Fibroblast of skin of right quadriceps (primary cell): ENCODE data around the gene SLIT3.

Experiments
- DNase-seq: peaks from one replicate; pipeline ENCODE4 v3.0.0-alpha.2; 2013

SLIT3 gene

DNA sequence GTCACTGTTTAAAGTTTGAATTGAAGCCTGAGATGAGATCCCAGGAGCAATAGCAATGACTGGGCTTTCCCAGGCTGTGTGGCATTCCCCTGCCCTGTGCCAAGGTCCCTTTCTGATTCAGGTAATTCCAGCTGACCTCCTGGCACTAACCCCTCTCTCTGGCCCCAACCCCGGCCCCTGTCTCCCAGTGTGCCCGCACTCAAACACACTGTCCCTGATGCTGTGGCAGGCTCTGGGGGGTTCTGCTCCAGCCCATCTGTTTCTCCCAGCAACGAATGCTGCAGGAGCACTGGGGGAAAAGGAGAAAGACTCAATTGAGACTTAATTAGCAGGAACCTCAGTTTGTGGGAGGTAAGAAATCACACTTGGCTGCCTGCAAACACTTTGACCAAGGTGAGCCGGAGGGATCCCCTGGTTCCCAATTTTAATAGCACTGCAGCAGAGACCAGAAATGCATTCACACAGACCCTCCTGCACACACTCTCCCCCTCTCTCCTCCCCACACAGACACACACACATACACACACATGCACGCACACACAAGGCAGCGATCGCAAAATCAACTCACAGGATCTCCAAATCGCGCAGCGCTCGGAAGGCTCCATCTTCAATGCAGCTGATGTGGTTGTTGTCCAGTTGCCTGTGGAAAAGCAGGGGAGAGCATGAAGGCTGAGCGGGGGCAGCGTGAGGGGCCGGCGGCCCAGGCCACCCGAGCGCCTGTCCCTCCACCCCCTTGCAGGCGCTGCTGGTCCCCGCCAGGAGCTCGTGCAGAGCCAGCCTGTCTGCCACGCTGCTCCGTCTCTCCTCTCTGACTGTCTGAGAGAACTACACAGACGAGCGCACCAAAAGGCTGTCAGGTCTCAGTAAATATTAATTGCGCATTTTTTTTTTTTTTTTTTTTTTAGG is 456.7 kb downstream of the SLIT3 start:
- no peak for DNase-seq

DNA sequence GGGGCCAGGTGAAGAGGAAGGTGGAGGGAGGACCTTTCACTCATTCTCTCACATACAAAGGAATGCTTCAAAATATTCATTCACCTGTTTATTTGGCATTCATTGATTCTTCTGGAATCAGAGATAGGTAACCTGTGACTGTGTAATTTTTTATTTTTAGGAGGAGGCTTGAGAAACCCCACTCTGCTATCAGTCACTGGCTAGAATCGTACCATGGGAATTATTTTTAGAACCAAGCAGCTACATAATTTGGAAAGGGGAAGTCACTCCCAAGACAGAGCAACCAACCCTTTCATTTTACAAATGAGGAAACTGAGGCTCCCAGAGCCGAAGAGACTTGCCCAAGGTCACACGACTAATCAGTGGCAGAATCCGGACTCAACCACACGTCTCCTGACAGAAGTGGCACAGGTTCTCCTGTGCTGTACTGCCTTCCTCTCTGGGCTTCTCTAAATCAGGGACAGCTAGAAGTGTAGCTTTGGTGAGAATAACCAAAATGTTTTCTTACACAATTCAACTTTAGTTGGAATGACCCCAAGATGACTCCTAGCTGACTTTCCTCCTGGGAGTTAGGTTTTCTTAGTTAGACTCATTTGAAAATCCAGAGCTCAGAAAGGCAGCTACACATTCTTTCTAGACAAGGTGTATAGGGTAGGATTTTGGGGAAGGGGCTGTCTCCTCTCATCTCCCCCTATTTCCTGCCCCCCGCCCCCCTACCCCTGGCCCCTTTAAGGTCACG is 457.5 kb downstream of the SLIT3 start:
- DNase-seq: peak; percentile 45

DNA sequence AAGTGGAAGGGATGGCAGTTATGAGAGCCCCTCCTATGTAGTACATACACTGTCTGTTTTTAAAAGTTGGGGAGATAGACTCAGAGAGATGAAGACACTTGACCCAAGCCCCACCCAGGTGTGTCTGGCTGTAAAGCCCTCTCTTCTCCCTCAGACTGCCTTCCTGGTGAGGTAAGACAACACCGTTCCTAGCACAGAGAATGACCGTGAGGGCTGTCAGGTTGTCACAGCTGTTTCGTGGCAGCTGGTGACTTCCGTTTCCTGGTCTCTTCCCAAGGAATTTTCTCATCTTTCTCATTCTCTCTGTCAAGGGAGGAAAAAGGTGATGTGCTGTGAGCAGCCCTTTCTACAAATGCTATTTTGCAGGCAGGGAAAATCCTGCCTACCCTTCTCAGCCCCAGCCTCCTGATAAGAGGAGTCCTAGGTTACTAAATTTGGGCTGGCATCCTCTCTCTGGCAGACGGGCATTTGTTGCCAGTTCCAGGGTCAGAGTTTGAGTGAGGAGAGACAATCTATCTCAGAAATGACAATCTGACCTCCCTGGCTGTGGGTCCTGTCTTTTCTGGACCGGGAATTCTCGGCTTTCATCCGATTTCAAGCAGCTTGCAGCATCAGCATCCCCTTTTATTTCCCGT is 458.3 kb downstream of the SLIT3 start:
- DNase-seq: no peak

DNA sequence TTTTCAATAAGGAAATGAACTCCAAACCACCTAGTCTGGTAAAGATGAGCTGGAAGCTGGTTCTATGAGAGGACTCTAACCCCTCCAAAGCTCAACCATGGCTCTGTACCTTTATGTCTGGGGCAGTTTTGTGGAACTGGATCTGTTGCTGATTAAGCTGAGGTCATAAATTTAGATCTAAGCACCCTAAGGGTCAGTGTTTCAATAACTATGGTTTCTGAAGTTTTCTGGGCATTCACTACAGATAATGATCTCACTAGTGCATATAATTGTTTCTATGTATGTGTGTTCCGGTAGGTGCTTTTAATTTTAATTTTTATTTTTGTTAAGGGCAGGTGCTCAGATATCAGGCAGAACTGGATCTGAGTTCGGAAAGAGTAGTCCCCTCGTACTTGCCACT is 463.1 kb downstream of the SLIT3 start:
- no peak for DNase-seq

DNA sequence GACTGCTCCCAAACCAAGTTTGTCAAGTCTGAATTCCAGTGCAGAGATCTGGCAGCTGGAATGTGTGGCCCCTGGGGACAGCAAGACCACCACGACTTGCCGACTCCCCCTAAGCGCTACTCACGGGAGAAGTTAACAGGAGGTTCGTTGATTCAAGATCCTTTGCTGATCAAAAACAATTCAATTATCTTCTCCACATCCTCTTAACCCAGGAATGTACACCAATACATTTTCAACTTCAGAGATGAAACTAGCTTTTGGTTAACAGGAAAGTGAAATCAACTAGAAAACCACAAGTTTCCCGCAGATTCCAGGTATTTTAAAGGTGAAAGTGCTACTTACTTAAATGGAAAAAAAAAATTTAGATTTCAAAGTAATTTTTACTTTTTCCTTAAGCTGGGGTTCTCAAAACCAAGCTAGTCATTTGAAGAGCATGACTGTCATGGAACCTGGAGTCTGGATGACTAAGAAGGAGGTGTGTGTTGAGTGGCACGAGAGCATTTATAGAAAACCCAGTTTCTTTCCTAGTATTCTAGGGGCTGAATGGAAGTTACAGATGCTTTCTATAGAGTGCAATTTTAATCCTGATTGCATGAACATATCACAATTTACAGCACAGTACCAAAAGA is 464.2 kb downstream of the SLIT3 start:
- DNase-seq: no peak

DNA sequence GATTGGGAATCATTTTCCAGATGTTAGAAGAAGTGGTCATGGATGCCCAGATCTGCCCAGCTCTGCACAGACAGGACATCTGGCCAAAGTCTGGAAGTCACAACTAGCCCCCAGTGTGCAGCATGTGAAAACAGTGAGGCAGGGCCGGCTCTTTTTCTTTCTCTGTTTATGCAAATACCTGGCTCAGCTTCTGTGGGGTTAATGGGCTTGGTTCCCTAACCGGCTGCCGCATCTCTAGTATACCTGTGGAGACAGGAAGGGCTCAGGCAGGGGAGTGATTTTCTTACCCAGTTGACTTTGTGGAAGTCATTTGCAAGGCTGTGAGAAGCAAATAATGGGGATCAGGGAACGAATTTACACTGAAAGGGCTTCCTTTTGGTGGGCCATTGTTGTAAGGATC is 467.0 kb downstream of the SLIT3 start:
- DNase-seq: no peak

DNA sequence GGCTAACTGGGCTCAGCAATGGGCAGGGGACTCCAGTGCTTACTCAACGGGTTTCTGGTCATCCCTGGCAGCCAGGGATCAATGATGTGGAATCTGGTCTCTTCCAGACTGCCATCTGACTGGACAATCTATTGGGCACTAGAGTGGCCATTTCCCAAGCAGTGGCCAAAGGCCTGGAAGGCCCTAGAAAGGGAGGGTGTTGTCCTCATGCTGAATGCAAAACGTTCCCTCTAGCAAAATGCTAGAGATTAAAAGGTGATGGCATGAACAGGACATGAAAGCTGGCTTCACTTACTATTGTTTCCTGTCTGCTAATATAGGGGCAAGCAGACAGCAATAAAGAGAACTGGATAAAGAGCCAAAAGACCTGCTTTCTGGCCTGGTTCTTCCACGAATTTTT is 467.6 kb downstream of the SLIT3 start:
- no peak for DNase-seq

DNA sequence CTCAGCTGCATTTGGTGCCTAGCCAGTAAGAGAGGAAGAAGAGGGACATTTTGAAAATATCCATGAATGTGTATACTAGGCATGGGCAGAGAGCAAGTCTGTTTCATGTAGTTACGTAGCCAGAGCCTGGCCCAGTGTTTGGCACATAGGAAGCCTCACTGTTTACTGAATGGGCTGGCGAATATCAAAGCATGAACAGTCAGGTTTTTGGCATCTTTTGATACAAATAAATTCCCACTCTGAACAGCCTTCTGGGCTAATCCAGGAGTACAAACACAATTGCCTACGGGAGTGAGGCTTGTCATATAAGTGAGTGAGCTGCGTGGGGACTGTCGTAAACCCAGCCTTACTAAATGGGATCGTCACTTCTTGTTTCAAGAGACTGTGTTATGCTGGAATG is 468.6 kb downstream of the SLIT3 start:
- DNase-seq: no peak

DNA sequence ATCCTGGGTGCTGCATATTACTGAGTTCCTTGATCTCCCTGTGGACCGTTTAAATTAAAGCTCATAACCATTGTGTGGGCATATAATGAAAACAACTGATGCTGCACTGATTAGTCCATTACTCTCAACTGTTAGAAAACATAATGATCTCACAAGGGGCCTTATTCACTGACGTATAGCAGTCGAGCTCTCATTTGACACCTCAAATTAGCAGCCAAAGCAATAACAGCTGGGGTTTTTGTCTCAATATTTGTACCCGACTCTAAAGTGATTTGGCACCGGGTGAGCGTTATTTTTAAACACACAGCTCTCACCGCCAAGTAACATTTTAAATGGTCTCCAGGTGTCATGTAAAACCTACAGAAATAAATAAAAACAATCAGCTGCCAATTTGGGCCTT is 469.6 kb downstream of the SLIT3 start:
- DNase-seq: no peak

DNA sequence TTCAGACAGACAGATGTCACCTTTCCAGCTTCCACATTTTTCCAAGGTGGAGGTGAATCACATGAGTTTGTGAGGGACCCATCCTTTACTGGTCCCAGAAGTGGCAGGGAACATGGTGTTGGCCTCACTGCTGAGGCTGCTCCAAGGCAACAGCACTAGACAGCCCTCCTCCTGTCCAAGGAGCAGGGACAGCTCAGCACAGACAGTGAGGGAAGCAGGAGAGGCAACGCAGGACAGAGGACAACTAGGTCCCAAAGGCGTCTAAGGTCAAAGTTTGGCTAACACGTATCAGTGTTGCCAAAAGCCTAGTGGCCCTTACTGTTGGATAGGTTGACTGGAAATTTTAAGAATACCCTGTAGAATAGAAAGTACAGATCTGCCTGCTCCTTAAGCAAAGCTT is 470.1 kb downstream of the SLIT3 start:
- no peak for DNase-seq

DNA sequence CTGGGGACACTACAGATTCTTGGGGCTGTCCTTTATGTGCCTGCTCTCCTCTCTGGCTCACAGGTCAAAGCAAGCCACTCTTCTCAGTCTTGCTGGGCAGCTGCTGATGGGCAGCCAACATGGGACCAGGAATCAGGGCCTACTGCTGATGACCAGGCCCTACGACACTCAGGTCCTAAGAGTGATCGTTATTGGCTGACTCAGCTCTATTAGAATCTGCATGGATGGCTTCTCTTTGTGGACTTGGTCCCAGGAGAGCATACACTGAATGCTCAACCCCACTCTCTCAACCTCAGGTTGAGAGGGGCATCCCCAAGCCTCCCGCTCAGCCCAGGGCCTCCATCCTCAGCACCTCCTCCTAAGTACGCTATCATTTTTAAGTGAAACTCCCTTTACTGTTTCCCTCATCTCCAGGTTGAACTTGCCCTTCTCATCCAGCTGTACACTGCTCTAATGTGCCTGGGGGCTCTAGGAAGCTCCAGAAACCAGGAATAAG is 471.0 kb downstream of the SLIT3 start:
- DNase-seq: no peak

DNA sequence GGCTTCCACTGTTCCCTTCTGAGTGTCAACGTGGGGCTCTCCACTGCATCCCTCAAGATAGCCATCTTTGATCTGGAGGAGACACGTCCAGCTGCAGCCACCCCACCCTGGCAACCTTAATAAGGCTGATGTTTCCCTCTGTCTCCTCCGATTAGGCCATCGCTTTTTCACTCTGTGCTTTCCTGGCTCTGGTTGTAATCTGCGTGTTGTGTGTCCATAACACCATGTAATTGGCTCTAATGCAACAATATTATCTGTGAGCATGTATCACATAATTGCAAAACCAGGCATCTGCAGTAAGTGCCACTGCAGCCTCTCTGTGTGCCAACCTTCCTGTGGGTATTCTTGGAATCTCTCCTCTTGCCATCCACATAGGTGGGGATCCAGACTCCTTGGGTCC is 471.9 kb downstream of the SLIT3 start:
- DNase-seq: no peak

DNA sequence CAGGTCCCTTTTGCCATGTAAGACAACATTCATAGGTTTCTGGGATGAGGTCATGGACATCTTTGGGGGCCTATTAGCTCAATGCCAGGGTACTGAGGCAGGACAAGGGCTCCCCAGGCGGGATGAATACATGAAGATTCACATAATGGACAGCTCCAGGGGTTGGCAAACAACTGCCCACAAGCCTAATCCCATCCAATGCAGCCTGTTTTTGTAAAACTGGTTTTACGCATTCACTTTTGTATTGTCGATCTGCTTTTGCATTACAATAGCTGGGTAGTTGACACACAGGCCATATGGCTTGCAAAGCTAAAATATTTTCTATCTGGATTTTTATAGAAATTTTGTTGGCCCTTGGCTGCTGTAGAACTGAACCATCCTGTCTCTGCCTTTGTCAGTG is 473.3 kb downstream of the SLIT3 start:
- no peak for DNase-seq

DNA sequence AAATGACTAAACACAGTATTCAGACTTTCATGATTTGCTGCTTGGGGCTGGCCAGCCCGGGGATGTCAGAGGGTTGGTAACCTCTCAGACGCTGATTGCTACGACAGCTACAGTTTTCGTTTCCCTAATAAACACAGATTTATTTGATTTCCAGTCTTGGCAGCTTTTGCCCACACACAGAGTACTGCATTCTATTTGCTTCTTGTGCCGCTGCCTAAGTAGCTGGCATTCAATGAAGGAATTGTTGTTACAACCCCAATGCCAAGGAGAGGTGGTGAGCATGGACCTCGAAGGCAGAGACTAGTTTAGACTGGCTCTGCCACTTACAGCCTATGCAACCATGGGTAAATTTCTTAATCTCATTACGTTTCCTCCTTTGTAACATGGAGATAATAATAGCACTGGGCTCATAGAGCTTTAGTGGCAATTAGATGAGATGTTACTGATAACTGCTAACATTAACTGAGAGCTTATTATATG is 474.7 kb downstream of the SLIT3 start:
- DNase-seq: no peak

DNA sequence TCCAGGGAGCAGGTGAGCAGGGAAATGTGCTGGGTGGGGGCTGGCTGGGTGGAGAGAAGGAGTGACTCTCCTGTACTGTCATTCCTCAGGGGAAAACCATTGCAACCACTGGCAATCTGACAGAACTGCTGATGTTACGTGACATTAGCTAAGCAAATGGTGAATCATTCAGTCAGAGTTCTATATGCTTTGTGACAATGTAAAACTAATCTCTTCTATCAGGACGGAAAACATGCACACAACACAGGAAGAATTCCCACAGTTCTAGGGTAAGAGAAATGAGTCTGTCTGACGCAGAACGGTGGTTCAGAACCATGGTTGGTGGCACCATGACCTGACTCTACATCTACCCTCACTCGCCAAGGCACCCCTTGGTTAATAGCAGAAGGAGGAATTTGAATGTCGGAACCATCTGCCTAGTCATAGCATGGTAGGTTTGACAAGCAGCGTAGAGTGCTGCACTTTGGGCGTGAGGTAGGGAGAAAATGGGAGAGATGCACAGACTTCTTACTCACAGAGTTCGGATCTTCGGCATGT is 478.1 kb downstream of the SLIT3 start:
- peak; percentile 83 for DNase-seq

DNA sequence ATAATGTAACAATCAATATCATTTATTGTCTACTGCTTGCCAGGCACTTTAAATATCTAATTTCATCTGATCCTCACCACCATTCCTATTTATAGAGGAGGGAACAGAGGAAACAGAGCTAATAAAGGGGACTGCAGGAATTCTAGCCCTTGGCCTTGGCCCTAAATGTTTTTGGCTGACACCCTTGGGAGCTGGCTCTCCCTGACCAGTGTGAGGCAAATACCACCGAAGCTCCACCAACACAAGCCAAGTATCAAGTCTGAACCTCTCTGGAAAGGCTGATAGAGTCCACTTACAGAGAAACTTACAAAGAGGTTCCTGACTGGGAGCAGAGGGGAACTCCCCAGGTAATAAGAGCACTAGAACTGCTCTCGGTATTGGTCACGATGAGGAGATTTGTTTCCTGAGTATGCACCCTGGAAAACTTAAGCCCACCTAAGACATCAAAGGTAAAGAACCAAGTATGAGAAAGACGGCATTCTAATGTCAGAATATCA is 478.6 kb downstream of the SLIT3 start:
- DNase-seq: no peak

DNA sequence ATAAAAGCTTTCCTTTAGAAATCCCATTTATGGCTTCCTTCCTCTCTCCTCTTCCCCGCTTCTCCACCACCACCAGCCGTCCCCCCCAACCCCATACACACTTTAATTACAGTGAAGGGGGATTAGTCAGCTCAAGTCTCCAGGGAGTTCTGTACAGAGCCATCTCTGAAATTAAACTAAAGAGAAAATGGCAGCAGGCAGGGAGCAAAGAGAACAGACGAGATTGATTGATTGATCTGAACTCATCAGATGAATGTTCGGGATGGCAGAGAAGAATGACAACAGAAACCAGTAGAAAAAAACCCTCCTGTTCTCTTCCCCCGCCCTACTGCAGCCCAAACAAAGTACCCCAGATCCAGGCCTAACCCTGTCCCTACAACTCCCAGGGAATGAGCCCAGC is 480.1 kb downstream of the SLIT3 start:
- peak; percentile 50 for DNase-seq

DNA sequence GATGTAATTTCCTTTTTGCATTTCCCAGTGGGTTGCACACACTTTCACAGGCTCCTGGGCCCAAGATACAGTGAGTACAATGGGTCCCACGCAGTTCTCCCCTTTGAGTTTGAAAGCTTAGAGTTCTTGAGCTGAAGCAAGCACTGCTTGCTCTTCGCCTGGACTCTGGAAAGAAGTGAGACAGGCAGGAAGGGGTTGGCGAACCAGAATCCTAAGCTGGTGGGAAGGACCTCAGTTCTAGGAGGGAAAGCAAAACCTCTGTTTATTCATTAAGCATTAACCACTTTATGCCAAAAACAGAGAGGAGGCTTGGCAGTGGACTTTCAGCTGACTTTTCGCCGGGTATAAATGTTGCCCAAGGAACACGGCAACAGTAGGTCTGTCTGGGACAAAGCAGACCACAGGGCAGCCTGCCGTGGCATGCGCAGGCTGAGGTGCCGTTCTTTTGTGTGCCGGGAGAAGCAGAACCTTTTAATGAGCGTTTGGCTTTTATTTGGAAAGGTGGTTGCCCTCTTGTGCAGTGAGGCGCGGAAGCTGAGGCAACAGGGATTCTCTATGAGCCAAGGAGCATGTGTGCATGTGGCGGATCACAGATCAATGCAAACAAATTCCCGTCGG is 481.8 kb downstream of the SLIT3 start:
- no peak for DNase-seq

DNA sequence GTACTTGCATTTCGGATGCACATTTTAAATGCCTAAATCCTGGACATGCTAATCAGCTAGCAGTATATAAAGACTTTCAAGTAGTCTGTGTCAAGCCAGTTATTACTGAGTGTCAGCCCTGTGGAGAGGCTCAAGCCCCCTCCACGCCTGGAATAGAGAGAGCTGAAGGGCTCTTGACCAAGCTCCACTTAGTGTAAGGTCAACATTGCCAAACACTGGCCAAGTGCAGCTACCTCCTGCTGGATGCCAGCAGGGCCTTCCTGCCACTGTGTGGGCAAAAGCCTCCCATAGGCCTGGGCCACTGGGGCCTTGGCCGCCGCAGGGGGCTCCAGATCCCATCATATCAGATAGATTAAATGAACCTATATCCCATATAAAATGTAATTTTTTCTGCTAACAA is 482.4 kb downstream of the SLIT3 start:
- no peak for DNase-seq

DNA sequence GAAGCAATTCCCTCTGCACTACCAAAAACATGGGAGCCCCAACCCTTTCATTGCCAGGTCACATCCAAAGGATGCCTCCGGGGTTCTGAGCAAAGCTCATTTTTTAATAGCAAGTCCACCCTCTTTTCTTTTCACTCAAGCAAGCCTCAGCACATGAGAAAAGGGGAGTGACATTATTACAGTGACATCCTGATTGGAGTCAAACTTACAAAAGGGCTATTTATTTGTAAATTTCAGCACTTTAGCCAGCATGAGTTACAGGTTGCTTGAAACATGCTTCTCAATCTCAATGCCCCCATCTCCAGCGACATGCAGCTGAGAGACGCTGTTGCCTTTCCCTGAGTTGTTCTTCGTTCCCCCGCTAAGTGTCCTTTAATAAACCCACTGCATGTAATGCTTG is 483.3 kb downstream of the SLIT3 start:
- DNase-seq: no peak

DNA sequence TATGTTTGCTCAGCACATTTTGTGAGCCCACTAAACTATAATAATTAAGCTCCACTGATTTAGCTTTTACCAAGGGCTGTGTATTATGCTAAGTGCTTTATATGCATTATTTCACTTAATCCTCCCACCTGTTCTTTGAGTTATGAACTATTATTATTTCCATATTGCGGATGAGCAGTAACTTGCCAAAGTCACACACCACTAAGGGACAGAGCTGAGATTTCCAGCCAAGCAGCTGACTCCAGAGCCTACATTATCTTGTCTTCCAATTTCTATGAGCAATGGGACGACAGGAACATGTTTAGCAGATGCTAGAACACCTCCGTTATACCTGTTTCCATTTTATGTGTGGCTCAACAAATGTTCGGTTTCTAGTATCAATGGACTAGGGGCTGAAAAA is 484.3 kb downstream of the SLIT3 start:
- DNase-seq: no peak
